ENCODE measurements around the gene GJB4.
"Not testable (repeated sequence)": the region's sequence is repeated elsewhere in the genome, so short reads cannot be mapped to it uniquely, and the experiment has no call there.

Gene GJB4

DNA sequence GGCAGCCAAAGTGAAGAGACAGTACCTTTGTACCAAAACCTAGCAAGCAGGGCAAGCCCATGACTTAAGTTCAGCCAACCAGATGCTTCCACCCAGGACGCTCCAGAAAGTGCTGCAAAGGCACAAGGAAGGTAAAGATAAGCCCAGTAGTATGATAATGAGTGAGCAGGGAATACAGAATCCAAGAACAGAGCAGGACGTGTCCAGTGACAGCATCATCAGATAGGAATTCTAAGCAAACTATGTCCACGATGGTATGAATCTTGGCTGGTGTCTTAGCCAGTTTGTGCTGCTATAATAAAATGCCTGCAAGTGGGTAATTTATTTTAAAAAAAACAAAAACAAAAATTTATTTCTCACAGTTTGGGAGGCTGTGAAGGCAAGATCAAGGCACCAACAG lies 46.9 kb downstream of the GJB4 start:
- no peak for DNase-seq

DNA sequence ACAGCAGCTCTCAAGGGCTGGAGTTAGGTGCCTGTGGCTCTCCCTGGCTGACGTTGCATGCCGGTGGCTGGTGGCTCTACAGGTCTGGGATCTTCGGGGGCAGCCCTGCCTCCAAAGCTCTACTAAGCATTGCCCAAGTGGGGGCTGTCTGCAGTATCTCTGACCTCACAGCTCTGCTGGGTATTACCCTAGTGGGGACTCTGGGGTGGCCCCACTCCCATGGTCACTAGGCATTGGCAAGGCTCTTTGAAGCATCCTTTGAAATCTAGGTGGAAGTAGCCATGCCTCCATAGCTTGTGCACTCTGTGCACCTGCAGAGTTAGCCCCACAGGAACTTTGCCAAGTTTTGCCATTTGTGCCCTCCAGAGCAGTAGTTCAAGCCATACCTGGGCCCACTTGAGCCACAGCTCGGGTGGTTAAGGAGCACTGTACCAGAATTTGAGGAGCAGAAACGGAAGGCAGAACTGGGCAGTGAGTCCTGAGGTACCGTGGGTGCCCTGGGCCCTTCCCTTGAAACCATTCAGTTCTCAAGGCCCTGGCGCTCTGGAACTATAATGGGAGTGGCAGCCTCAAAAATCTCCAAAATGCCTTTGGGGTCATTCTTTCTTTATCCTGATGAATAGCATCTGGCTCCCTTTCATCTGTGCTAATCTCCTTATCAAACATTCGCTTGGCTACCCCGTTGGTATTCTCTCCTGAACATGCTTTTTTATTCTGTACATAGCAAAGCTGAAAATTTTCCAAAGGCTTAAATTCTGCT lies 48.7 kb downstream of the GJB4 start:
- DNase-seq = no peak

DNA sequence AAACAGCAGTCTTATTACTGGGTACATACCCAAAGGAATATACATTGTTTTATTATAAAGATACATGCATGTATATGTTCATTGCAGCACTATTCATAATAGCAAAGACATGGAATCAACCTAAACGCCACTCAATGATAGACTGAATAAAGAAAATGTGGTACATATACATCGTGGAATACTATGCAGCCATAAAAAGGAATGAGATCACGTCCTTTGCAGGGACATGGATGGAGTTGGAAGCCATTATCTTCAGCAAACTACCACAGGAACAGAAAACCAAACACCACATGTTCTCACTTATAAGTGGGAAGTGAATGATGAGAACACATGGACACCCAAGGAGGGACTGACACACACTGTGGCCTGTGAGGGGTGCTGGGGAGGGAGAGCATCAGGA lies 51.2 kb downstream of the GJB4 start:
- DNase-seq = not testable (repeated sequence)

All from inflammatory macrophage treated with lipopolysaccharide for 1 hour (primary cell).